PFSK-1 (cell line): Measurements from ENCODE around the gene HOXB6.

ENCODE experiments used
- FOXP2 ChIP-seq: optimal IDR thresholded peaks from 2 replicates; pipeline ENCODE3; 2011; ENCODE audit warnings: borderline replicate concordance, control low read depth, inconsistent platforms; ENCODE audit not compliant: insufficient read depth; ENCODE audit errors: extremely low read length, extremely low read depth
- POLR2AphosphoS5 ChIP-seq: IDR thresholded peaks from 2 replicates; pipeline ENCODE4 v1.6.1; 2012; ENCODE audit warnings: low read depth, mild to moderate bottlenecking, control low read depth, low read length, moderate library complexity
- REST ChIP-seq, 2 experiments: IDR thresholded peaks; 2 replicates each; pipeline versions ENCODE4 v1.6.1 to v1.8.0; 2011 to 2012; ENCODE audit warnings: low read depth in 2 of 2, low read length in 2 of 2, control low read depth in 1 of 2, inconsistent platforms in 1 of 2, mild to moderate bottlenecking in 1 of 2, moderate library complexity in 1 of 2; ENCODE audit not compliant: insufficient read depth in 1 of 2
- SIN3A ChIP-seq: IDR thresholded peaks from 2 replicates; pipeline ENCODE4 v1.6.1; 2012; ENCODE audit warnings: mild to moderate bottlenecking, low read length, moderate library complexity, borderline replicate concordance; ENCODE audit not compliant: insufficient read depth
- TAF1 ChIP-seq: IDR thresholded peaks from 2 replicates; pipeline ENCODE4 v1.6.1; 2012; ENCODE audit warnings: low read length, control low read depth, borderline replicate concordance; ENCODE audit not compliant: insufficient read depth

Gene HOXB6

GRCh38 chr17:48601539-48602425 is 3.0 kb downstream of the HOXB6 start:
- TF ChIP-seq TAF1 (no peak), REST (IDR thresholded peaks at IDR 0.05; ENCODE audit: insufficient read depth in 1 of 2, low read depth in 2 of 2, low read length in 2 of 2) (no peak), POLR2AphosphoS5 (no peak), FOXP2 (no peak), SIN3A (no peak)

GRCh38 chr17:48601207-48601538 is 3.6 kb downstream of the HOXB6 start:
- TF ChIP-seq POLR2AphosphoS5 (no peak), REST (IDR thresholded peaks at IDR 0.05; ENCODE audit: insufficient read depth in 1 of 2, low read depth in 2 of 2, low read length in 2 of 2) (no peak), TAF1 (no peak), SIN3A (no peak), FOXP2 (no peak)

GRCh38 chr17:48600244-48601098 is 4.3 kb downstream of the HOXB6 start:
- TF ChIP-seq TAF1, result no peak
- TF ChIP-seq POLR2AphosphoS5, result no peak

GRCh38 chr17:48599354-48599753 is 5.4 kb downstream of the HOXB6 start:
- TF ChIP-seq POLR2AphosphoS5, result no peak
- no peak for TF ChIP-seq TAF1
- TF ChIP-seq REST (IDR thresholded peaks at IDR 0.05; ENCODE audit: insufficient read depth in 1 of 2, low read depth in 2 of 2, low read length in 2 of 2), result no peak
- TF ChIP-seq FOXP2, result no peak
- no peak for TF ChIP-seq SIN3A

- TF ChIP-seq FOXP2 (no peak), TAF1 (no peak), SIN3A (no peak), REST (IDR thresholded peaks at IDR 0.05; ENCODE audit: insufficient read depth in 1 of 2, low read depth in 2 of 2, low read length in 2 of 2) (no peak), POLR2AphosphoS5 (no peak)
These were observed 6.0 kb downstream of the HOXB6 start for GRCh38 chr17:48598736-48599135.
